GM19372 (cell line): ENCODE measurements around the gene OR5K1.

ENCODE experiments used
- ATAC-seq: cut with Tn5 transposase; IDR thresholded peaks from one replicate; pipeline ENCODE4 v1.9.1; 2021; ENCODE audit warnings: mild to moderate bottlenecking, low read depth, moderate library complexity; ENCODE audit not compliant: unreplicated experiment

Gene OR5K1

GRCh38 chr3:98462901-98463300, at the start of gene OR5K1:
Gene OR5K1, plus strand, starts transcription at chr3:98463201. Its CDS starts 6,376 bp downstream, at chr3:98469577.
- no peak for ATAC-seq

GRCh38 chr3:98432575-98432974, 30.4 kb upstream of the OR5K1 start:
- ATAC-seq: no peak

- ATAC-seq: no peak
Observed at GRCh38 chr3:98433764-98434163, 29.2 kb upstream of the OR5K1 start.

GRCh38 chr3:98434412-98434811, 28.6 kb upstream of the OR5K1 start:
- no peak for ATAC-seq

- no peak for ATAC-seq
Observed at GRCh38 chr3:98440283-98440682, 22.7 kb upstream of the OR5K1 start.

- peak; percentile 82 for ATAC-seq
Observed at GRCh38 chr3:98445949-98446406, 17.0 kb upstream of the OR5K1 start.

- no peak for ATAC-seq
Observed at GRCh38 chr3:98449606-98450193, 13.3 kb upstream of the OR5K1 start.

GRCh38 chr3:98450372-98450771, 12.6 kb upstream of the OR5K1 start:
- no peak for ATAC-seq

- ATAC-seq: no peak
Observed at GRCh38 chr3:98453827-98454226, 9.2 kb upstream of the OR5K1 start.

GRCh38 chr3:98454929-98455328, 8.1 kb upstream of the OR5K1 start:
- ATAC-seq: no peak

- no peak for ATAC-seq
Observed at GRCh38 chr3:98457543-98457942, 5.5 kb upstream of the OR5K1 start.

GRCh38 chr3:98460220-98460619, 2.8 kb upstream of the OR5K1 start:
- no peak for ATAC-seq

- ATAC-seq: no peak
Observed at GRCh38 chr3:98482717-98483482, 19.9 kb downstream of the OR5K1 start.

- ATAC-seq: no peak
Observed at GRCh38 chr3:98483626-98484025, 20.6 kb downstream of the OR5K1 start.

- ATAC-seq: no peak
Observed at GRCh38 chr3:98497381-98497780, 34.4 kb downstream of the OR5K1 start, which contains the start of gene OR5K2. Gene OR5K2, plus strand, starts transcription at chr3:98497681. Its CDS starts 0 bp downstream, at chr3:98497681.

GRCh38 chr3:98500019-98500418, 37.0 kb downstream of the OR5K1 start:
- no peak for ATAC-seq

GRCh38 chr3:98501270-98501669, 38.3 kb downstream of the OR5K1 start:
- ATAC-seq: no peak

- no peak for ATAC-seq
Observed at GRCh38 chr3:98501863-98502576, 39.0 kb downstream of the OR5K1 start.

- no peak for ATAC-seq
Observed at GRCh38 chr3:98504539-98504938, 41.5 kb downstream of the OR5K1 start.

- ATAC-seq: no peak
Observed at GRCh38 chr3:98508582-98508981, 45.6 kb downstream of the OR5K1 start.

GRCh38 chr3:98512576-98512975, 49.6 kb downstream of the OR5K1 start:
- no peak for ATAC-seq
